GM21786 (cell line): ENCODE data around the gene KCNAB2.

Experiments used
- ATAC-seq: cut with Tn5 transposase; IDR thresholded peaks from one replicate; pipeline ENCODE4 v1.9.1; 2021; ENCODE audit not compliant: unreplicated experiment

KCNAB2 gene

DNA sequence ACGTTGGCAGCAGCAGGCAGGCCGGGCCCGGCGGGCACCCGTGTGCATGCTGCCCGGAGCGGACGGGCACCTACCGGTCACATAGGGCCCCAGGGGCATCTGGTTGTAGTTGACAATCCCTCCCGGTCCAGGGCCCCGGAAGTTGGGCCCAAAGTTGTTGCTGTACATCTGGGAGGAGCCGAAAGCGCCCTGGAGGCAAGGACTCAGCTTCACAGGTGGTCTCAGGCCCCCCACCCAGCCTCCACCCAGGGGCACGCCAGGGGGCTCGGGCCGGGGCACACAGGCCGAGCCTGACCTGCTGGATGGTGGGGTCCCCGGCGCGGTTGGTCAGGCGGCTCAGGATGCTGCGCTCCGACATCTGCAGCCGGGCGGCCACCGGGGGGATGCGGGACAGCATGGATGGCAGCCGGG is 60.6 kb downstream of the KCNAB2 start:
- ATAC-seq, result no peak

GRCh38 chr1:6106977-6107376 is 61.3 kb downstream of the KCNAB2 start:
- ATAC-seq, result no peak

DNA sequence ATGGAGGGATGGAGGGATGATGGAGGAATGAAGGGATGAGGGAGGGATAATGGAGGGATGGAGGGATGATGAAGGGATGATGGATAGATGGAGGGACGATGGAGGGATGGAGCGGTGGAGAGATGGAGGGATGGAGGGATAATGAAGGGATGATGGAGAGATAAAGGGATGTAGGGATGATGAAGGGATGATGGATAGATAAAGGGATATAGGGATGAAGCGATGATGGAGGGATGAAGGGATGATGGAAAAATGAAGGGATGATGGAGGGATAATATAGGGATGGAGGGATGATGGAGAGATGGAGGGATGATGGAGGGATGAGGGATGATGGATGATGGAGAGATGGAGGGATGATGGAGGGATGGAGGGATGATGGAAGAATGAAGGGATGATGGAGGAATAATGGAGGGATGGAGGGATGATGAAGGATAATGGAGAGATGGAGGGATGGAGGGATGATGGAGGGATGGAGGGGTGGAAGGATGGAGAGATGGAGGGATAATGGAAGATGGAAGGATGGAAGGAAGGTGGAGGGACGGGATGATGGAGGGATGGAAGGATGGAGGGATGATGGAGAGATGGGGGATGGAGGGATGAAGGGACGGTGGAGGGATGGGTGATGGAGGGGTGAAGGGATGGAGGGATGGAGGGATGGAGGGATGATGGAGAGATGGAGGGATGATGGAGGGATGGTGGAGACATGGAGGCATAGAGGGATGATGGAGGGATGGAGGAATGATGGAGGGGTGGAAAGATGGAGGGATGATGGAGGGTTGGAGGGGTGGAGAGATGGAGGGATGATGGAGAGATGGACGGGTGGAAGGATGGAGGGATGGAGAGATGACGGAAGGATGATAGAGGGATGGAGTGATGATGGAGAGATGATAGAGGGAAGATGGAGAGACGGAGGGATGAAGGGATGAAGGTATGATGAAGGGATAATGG is 62.0 kb downstream of the KCNAB2 start:
- no peak for ATAC-seq

GRCh38 chr1:6108476-6108875 is 62.8 kb downstream of the KCNAB2 start:
- no peak for ATAC-seq

- ATAC-seq, result no peak
Observed at GRCh38 chr1:6108937-6109614, 63.4 kb downstream of the KCNAB2 start.

DNA sequence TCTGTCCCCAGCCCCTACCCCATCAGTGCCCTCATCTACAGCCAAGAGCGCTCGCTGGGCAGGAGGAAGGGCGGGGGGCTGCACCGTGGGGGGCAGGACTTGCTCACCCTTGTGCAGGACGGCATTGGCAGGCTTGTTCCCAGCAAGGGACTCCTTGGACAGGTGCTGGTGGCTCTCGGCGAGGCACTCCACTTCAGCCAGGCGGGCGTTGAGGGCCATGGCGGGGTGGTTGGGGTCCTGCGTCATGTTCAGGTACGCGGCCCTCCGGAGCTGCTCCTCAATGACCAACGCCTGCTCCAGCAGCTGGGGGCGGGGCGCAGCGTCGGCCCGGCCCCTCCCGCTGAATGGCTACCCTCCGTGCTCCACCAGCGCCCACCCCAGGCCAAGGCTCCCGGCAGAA is 64.0 kb downstream of the KCNAB2 start:
- ATAC-seq, result no peak

DNA sequence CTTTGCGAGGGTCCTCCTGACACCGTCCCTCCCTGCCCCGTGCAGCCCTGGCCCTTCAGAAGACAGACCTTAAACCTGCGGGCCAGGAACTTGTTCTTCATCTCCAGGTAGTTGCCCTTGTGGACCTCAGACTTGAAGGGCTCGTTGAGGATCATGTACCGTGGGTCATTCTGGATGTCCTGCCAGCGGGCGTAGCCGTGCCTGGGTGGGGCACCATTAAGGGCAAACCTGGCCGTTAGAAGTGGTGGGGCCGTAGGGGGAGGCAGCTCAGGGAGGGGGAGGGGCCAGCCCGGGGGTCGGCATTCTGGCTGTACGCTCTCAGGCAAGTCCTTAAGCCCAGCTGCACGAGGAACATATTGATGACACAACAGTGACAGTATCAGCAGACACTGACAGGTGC is 64.6 kb downstream of the KCNAB2 start:
- ATAC-seq, result no peak

- no peak for ATAC-seq
Observed at GRCh38 chr1:6111571-6111970, 65.9 kb downstream of the KCNAB2 start.

GRCh38 chr1:6111991-6112689 is 66.5 kb downstream of the KCNAB2 start:
- no peak for ATAC-seq

- no peak for ATAC-seq
Observed at GRCh38 chr1:6112690-6113005, 67.0 kb downstream of the KCNAB2 start.

GRCh38 chr1:6113116-6113515 is 67.4 kb downstream of the KCNAB2 start:
- no peak for ATAC-seq

DNA sequence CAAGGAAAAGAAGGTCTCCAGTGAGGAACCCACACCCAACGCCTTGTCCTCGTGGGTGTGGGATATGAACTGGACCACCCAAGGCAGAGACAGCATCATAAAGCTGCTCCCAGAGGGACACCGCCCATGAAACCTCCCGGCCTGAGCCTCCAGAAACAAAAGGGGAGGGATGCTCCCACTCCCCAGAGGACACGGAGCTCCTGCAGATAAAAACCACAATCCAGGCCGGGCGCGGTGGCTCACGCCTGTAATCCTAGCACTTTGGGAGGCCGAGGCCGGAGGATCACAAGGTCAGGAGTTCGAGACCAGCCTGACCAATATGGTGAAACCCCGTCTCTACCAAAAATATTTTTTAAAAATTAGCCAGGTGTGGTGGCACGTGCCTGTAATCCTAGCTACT is 68.1 kb downstream of the KCNAB2 start:
- no peak for ATAC-seq

DNA sequence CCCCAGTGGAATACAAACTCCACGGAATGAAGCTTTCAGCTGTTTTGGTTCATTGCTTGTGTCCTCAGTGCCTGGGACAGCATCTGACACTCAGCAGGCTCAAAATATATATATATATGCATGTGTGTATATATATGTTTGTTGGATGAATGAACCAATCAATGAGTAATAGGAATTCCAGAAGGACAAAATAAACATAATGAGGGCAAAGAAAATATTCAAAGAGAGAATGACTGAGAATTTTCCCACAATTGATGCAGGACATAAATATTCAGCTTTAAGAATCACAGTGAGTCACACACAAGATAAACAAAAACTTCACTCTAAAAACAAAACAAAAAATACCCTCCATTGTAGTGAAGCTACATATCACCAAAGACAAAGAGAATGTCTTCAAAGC is 70.4 kb downstream of the KCNAB2 start:
- no peak for ATAC-seq

DNA sequence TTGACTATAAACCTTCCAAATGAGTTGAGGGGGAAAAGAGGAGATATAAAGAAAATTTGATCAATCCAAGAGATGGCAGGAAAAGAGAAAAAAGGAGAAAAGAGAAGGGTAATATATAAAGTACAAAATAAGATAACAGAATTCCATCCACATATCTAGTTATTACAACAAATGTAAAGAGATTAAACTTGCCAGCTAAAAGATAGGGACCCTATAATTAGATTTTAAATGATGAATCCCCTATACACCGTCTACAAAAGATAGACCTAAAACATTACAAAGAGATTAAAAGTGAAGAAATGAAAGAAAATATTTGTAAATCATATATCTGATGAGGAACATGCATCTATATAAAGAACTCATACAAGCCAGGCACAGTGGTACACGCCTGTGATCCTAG is 71.4 kb downstream of the KCNAB2 start:
- ATAC-seq, result no peak

- no peak for ATAC-seq
Observed at GRCh38 chr1:6117624-6118023, 71.9 kb downstream of the KCNAB2 start.

DNA sequence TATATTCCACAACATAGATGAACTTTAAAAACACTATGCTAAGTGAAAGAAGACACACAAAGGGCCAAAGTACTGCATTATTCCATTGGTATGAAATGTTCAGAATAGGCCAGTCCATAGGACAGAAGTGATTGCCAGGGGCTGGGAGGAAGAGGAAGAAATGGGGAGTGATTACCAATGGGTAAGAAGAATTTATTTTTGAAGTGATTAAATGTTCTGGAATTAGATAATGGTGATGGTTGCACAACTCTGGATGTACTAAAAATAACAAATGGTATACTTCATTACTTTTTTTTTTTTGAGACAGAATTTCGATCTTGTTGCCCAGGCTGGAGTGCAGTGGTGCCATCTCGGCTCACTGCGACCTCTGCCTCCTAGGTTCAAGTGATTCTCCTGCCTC is 72.7 kb downstream of the KCNAB2 start:
- no peak for ATAC-seq

- ATAC-seq, result no peak
Observed at GRCh38 chr1:6121021-6121421, 75.3 kb downstream of the KCNAB2 start.

- ATAC-seq, result no peak
Observed at GRCh38 chr1:6121651-6122370, 76.1 kb downstream of the KCNAB2 start.

DNA sequence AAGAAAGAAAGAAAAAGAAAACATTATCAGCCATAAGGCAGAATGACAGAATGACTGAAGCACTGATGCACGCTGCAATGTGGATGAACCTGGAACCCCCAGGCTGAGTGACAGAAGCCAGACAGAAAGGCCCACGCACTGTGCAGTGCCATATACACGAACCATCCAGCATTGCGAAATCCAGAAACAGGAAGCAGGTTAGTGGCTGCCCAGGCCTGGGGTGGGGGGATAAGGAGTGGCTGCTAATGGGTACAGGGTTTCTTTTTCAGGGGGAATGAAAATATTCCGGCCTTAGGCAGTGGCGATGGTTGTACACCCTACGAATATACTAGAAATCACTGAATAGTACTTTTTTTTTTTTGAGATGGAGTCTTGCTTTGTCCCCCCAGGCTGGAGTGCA is 77.4 kb downstream of the KCNAB2 start:
- no peak for ATAC-seq

GRCh38 chr1:6123816-6124215 is 78.1 kb downstream of the KCNAB2 start:
- ATAC-seq, result no peak

GRCh38 chr1:6124341-6124740 is 78.7 kb downstream of the KCNAB2 start:
- ATAC-seq, result no peak
